HepG2 (cell line): ENCODE results near the gene PRDM11. TPM values are rescaled to one million over a fixed set of nuclear protein-coding genes. Genes with fewer than 3 reads are reported as not detected.
A peak's percentile ranks its signal among the peaks of the same experiment; 100 is the strongest.

Source experiments
- CBX5 ChIP-seq: sonication (generic); formaldehyde crosslinking; IDR thresholded peaks from 2 replicates; pipeline ENCODE4 v1.4.0; 2020; ENCODE audit warnings: missing genetic modification reagents, borderline replicate concordance
- FOXM1 ChIP-seq: sonication (generic); formaldehyde crosslinking; IDR thresholded peaks from 2 replicates; pipeline ENCODE4 v1.5.0; 2020; ENCODE audit warnings: missing genetic modification reagents
- GTF3A ChIP-seq: sonication (generic); formaldehyde crosslinking; conservative IDR thresholded peaks from 2 replicates; pipeline ENCODE4 v1.4.0; 2020; ENCODE audit warnings: mild to moderate bottlenecking, missing genetic modification reagents
- ISX ChIP-seq: sonication (generic); formaldehyde crosslinking; conservative IDR thresholded peaks from 2 replicates; pipeline ENCODE4 v1.5.0; 2020; ENCODE audit warnings: missing genetic modification reagents
- MATR3 ChIP-seq: sonication (generic); formaldehyde crosslinking; IDR thresholded peaks from 2 replicates; pipeline ENCODE4 v1.4.0; 2020; ENCODE audit warnings: missing genetic modification reagents
- NCOA2 ChIP-seq: sonication (generic); formaldehyde crosslinking; IDR thresholded peaks from 2 replicates; pipeline ENCODE4 v1.8.0; 2022; ENCODE audit warnings: inconsistent platforms
- NRL ChIP-seq: sonication (generic); formaldehyde crosslinking; IDR thresholded peaks from 2 replicates; pipeline ENCODE4 v1.5.0; 2020; ENCODE audit warnings: missing genetic modification reagents, mild to moderate bottlenecking, moderate library complexity, borderline replicate concordance
- REPIN1 ChIP-seq: sonication (generic); formaldehyde crosslinking; IDR thresholded peaks from 2 replicates; pipeline ENCODE4 v1.8.0; 2022; ENCODE audit warnings: missing genetic modification reagents, low read depth, mild to moderate bottlenecking, borderline replicate concordance
- RFXAP ChIP-seq: sonication (generic); formaldehyde crosslinking; IDR thresholded peaks from 2 replicates; pipeline ENCODE4 v1.4.0; 2020; ENCODE audit warnings: missing genetic modification reagents, borderline replicate concordance
- SPEN ChIP-seq: sonication (generic); formaldehyde crosslinking; IDR thresholded peaks from 2 replicates; pipeline ENCODE4 v1.5.1; 2020; ENCODE audit warnings: low read depth, mild to moderate bottlenecking, missing genetic modification reagents
- SRF ChIP-seq: IDR thresholded peaks from 2 replicates; pipeline ENCODE4 v1.6.1; 2011; ENCODE audit warnings: mild to moderate bottlenecking, low read depth, low read length, moderate library complexity
- TOE1 ChIP-seq: sonication (generic); formaldehyde crosslinking; IDR thresholded peaks from 2 replicates; pipeline ENCODE4 v1.4.0; 2020; ENCODE audit warnings: mild to moderate bottlenecking, missing genetic modification reagents
- ZBTB7B ChIP-seq: sonication (generic); formaldehyde crosslinking; IDR thresholded peaks from 2 replicates; pipeline ENCODE4 v1.4.0; 2020; ENCODE audit warnings: missing genetic modification reagents
- ZFY ChIP-seq: sonication (generic); formaldehyde crosslinking; IDR thresholded peaks from 2 replicates; pipeline ENCODE4 v1.4.0; 2020; ENCODE audit warnings: missing genetic modification reagents
- ZNF383 ChIP-seq: sonication (generic); formaldehyde crosslinking; IDR thresholded peaks from 2 replicates; pipeline ENCODE4 v1.4.0; 2020; ENCODE audit warnings: missing genetic modification reagents, mild to moderate bottlenecking, borderline replicate concordance
- ZNF766 ChIP-seq: sonication (generic); formaldehyde crosslinking; IDR thresholded peaks from 2 replicates; pipeline ENCODE4 v1.5.0; 2020; ENCODE audit warnings: missing genetic modification reagents, borderline replicate concordance
- ZNF776 ChIP-seq: sonication (generic); formaldehyde crosslinking; IDR thresholded peaks from 2 replicates; pipeline ENCODE4 v1.4.0; 2020; ENCODE audit warnings: mild to moderate bottlenecking, missing genetic modification reagents
- polyA plus RNA-seq, 8 experiments: library from polyadenylated mRNA; depleted of rRNA in 3 of 8; stranded (reverse) in 7 of 8; unstranded in 1 of 8; fragments of >200 nt; fragmentation: Illumina TruSeq in 4 of 8; extraction: Trizol in 4 of 8; gene quantifications; 2 replicates each; pipeline versions ENCODE4 v1.2.1 to v1.2.3, GENCODE V29; 2011 to 2016; ENCODE audit warnings: low read depth in 4 of 8, missing spikeins in 1 of 8, mixed read lengths in 1 of 8; ENCODE audit not compliant: insufficient read depth in 1 of 8
- total RNA-seq, 5 experiments: library from RNA; depleted of rRNA; stranded (reverse); fragments of >200 nt; fragmentation: Illumina TruSeq; extraction: Trizol; gene quantifications; 2 replicates each; pipeline ENCODE4 v1.2.3, GENCODE V29; 2016; ENCODE audit warnings: low read depth in 1 of 5
- TF ChIP-seq, protein P1 (sequence below): sonication (generic); formaldehyde crosslinking; IDR thresholded peaks from 2 replicates; pipeline ENCODE4 v1.4.0; 2020; ENCODE audit warnings: missing genetic modification reagents
- TF ChIP-seq, protein P2 (sequence below): sonication (generic); formaldehyde crosslinking; conservative IDR thresholded peaks from 2 replicates; pipeline ENCODE4 v1.4.0; 2020; ENCODE audit warnings: missing genetic modification reagents
- TF ChIP-seq, protein P3 (sequence below): sonication (generic); formaldehyde crosslinking; IDR thresholded peaks from 2 replicates; pipeline ENCODE4 v1.4.0; 2020; ENCODE audit warnings: missing genetic modification reagents, mild to moderate bottlenecking, borderline replicate concordance
- TF ChIP-seq, protein P4 (sequence below): sonication (generic); formaldehyde crosslinking; IDR thresholded peaks from 2 replicates; pipeline ENCODE4 v1.8.0; 2022; ENCODE audit warnings: missing genetic modification reagents, low read depth, mild to moderate bottlenecking, borderline replicate concordance
- TF ChIP-seq, protein P5 (sequence below): IDR thresholded peaks from 2 replicates; pipeline ENCODE4 v1.6.1; 2016; ENCODE audit warnings: low read depth, borderline replicate concordance
- TF ChIP-seq, protein P6 (sequence below): sonication (generic); formaldehyde crosslinking; IDR thresholded peaks from 2 replicates; pipeline ENCODE4 v1.5.1; 2020; ENCODE audit warnings: mild to moderate bottlenecking, missing genetic modification reagents, moderate library complexity

The PRDM11 gene
- total and polyA plus RNA-seq, 2 of the 13 experiments (the other 11 are each of a cell fraction or from before 2014, with no cell fraction given) = 3.4 to 4.7 TPM

DNA sequence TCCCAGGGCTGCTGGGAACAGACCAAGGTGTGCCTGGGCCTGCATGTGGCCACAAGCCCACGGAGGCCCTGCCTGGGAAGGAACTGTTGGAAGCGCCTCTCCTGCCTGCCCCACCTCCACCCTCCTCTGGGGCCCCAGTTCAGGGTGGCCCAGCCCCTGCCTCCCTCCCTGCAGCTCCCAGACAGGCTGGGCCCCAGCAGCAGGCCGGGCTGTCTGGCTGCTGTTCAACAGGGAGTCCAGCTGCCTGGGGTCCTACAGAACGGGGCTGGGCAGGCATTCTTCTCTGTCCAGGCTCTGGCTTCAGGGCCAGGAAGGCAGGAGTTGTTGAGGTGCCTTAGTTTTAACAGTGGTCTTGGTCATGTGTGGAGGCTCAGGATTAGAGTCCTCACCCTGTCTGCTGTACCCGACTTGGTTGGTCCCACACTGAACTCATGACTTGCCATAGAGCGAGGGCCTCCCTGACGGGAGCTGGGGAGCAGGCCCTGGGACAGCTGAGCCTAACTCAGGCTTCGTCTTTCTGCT is 11.8 kb downstream of the PRDM11 start (continued):
- TF ChIP-seq, protein P1, sequence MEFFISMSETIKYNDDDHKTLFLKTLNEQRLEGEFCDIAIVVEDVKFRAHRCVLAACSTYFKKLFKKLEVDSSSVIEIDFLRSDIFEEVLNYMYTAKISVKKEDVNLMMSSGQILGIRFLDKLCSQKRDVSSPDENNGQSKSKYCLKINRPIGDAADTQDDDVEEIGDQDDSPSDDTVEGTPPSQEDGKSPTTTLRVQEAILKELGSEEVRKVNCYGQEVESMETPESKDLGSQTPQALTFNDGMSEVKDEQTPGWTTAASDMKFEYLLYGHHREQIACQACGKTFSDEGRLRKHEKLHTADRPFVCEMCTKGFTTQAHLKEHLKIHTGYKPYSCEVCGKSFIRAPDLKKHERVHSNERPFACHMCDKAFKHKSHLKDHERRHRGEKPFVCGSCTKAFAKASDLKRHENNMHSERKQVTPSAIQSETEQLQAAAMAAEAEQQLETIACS = no peak
- TF ChIP-seq, protein P2, sequence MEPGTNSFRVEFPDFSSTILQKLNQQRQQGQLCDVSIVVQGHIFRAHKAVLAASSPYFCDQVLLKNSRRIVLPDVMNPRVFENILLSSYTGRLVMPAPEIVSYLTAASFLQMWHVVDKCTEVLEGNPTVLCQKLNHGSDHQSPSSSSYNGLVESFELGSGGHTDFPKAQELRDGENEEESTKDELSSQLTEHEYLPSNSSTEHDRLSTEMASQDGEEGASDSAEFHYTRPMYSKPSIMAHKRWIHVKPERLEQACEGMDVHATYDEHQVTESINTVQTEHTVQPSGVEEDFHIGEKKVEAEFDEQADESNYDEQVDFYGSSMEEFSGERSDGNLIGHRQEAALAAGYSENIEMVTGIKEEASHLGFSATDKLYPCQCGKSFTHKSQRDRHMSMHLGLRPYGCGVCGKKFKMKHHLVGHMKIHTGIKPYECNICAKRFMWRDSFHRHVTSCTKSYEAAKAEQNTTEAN = no peak
- TF ChIP-seq ZNF383 (CRISPR knock-in tag) (no peak), ZNF766 (CRISPR knock-in tag) (no peak), ZNF776 (no peak), CBX5 (CRISPR knock-in tag) (0 out of 2 replicates have a peak, but pooled peaks have one; percentile 41), GTF3A (CRISPR knock-in tag) (no peak), NRL (no peak), FOXM1 (CRISPR knock-in tag) (no peak), ISX (CRISPR knock-in tag) (no peak), TOE1 (CRISPR knock-in tag) (no peak), SPEN (CRISPR knock-in tag) (0 out of 2 replicates have a peak, but pooled peaks have one; percentile 34), ZFY (peak; percentile 56; the same call in 1 of the 2 replicates), MATR3 (CRISPR knock-in tag) (no peak), REPIN1 (no peak), ZBTB7B (CRISPR knock-in tag) (no peak), SRF (no peak), RFXAP (CRISPR knock-in tag) (no peak), NCOA2 (no peak)
- TF ChIP-seq, protein P3, sequence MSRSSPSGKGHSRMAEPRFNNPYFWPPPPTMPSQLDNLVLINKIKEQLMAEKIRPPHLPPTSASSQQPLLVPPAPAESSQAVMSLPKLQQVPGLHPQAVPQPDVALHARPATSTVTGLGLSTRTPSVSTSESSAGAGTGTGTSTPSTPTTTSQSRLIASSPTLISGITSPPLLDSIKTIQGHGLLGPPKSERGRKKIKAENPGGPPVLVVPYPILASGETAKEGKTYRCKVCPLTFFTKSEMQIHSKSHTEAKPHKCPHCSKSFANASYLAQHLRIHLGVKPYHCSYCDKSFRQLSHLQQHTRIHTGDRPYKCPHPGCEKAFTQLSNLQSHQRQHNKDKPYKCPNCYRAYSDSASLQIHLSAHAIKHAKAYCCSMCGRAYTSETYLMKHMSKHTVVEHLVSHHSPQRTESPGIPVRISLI (CRISPR knock-in tag) = no peak
- TF ChIP-seq, protein P4, sequence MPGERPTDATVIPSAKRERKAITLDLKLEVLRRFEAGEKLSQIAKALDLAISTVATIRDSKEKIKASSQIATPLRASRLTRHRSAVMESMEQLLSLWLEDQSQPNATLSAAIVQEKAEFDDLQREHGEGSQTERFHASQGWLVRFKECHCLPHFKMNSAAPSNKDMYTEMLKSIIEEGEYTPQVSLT (CRISPR knock-in tag) = no peak
- TF ChIP-seq, protein P5, sequence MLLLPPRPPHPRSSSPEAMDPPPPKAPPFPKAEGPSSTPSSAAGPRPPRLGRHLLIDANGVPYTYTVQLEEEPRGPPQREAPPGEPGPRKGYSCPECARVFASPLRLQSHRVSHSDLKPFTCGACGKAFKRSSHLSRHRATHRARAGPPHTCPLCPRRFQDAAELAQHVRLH (CRISPR knock-in tag) = no peak
- TF ChIP-seq, protein P6, sequence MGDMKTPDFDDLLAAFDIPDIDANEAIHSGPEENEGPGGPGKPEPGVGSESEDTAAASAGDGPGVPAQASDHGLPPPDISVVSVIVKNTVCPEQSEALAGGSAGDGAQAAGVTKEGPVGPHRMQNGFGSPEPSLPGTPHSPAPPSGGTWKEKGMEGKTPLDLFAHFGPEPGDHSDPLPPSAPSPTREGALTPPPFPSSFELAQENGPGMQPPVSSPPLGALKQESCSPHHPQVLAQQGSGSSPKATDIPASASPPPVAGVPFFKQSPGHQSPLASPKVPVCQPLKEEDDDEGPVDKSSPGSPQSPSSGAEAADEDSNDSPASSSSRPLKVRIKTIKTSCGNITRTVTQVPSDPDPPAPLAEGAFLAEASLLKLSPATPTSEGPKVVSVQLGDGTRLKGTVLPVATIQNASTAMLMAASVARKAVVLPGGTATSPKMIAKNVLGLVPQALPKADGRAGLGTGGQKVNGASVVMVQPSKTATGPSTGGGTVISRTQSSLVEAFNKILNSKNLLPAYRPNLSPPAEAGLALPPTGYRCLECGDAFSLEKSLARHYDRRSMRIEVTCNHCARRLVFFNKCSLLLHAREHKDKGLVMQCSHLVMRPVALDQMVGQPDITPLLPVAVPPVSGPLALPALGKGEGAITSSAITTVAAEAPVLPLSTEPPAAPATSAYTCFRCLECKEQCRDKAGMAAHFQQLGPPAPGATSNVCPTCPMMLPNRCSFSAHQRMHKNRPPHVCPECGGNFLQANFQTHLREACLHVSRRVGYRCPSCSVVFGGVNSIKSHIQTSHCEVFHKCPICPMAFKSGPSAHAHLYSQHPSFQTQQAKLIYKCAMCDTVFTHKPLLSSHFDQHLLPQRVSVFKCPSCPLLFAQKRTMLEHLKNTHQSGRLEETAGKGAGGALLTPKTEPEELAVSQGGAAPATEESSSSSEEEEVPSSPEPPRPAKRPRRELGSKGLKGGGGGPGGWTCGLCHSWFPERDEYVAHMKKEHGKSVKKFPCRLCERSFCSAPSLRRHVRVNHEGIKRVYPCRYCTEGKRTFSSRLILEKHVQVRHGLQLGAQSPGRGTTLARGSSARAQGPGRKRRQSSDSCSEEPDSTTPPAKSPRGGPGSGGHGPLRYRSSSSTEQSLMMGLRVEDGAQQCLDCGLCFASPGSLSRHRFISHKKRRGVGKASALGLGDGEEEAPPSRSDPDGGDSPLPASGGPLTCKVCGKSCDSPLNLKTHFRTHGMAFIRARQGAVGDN (CRISPR knock-in tag) = peak; percentile 70
